H1 (cell line): ENCODE data around the gene NAGA. TPM values are rescaled to one million over a fixed set of nuclear protein-coding genes. Genes with fewer than 3 reads are reported as not detected.

ENCODE experiments used
- BCL11A ChIP-seq, 2 experiments: IDR thresholded peaks; one replicate each; pipeline ENCODE4 v1.6.1; 2011; ENCODE audit warnings: low read depth in 2 of 2, low read length in 2 of 2, mild to moderate bottlenecking in 2 of 2
- CHD1 ChIP-seq: IDR thresholded peaks from 2 replicates; pipeline ENCODE4 v1.6.1; 2012; ENCODE audit warnings: low read depth, low read length, improper control_type of control experiment
- GABPA ChIP-seq: IDR thresholded peaks from 2 replicates; pipeline ENCODE4 v1.6.1; 2011; ENCODE audit warnings: mild to moderate bottlenecking, low read length, moderate library complexity, borderline replicate concordance; ENCODE audit not compliant: insufficient read depth
- GTF2F1 ChIP-seq: IDR thresholded peaks from 2 replicates; pipeline ENCODE4 v1.6.1; 2012; ENCODE audit warnings: low read depth, low read length, improper control_type of control experiment, borderline replicate concordance
- HDAC6 ChIP-seq: IDR thresholded peaks from one replicate; pipeline ENCODE4 v1.7.1; 2012; ENCODE audit warnings: low read depth, mild to moderate bottlenecking, inconsistent platforms, low read length, moderate library complexity
- KDM1A ChIP-seq: fragments of 200-600, 300-600 bp; sonication (generic); IDR thresholded peaks from 2 replicates; pipeline ENCODE4 v1.7.1; 2016; ENCODE audit warnings: mild to moderate bottlenecking, low read length, borderline replicate concordance
- POU5F1 ChIP-seq: IDR thresholded peaks from 2 replicates; pipeline ENCODE4 v1.6.1; 2011; ENCODE audit warnings: low read depth, mild to moderate bottlenecking, low read length, moderate library complexity
- RAD21 ChIP-seq, 2 experiments: IDR thresholded peaks in 1 of 2; conservative IDR thresholded peaks in 1 of 2; 2 replicates each; pipeline ENCODE4 v1.6.1; 2011; ENCODE audit warnings: low read depth in 2 of 2, low read length in 2 of 2, improper control_type of control experiment in 1 of 2, inconsistent platforms in 1 of 2, mild to moderate bottlenecking in 1 of 2, moderate library complexity in 1 of 2
- SRF ChIP-seq: IDR thresholded peaks from 2 replicates; pipeline ENCODE4 v1.6.1; 2011; ENCODE audit warnings: mild to moderate bottlenecking, low read depth, low read length, moderate library complexity
- TEAD4 ChIP-seq: IDR thresholded peaks from 2 replicates; pipeline ENCODE4 v1.6.1; 2012; ENCODE audit warnings: low read depth, low read length, inconsistent platforms, mixed read lengths
- polyA plus RNA-seq, 7 experiments: library from polyadenylated mRNA; depleted of rRNA in 3 of 7; stranded (reverse) in 5 of 7; unstranded in 2 of 7; fragments of >200 nt in 5 of 7; fragments of 200-250 nt in 2 of 7; gene quantifications; 1 replicate in 5 of 7; 2 replicates in 1 of 7; 4 replicates in 1 of 7; pipeline versions ENCODE4 v1.2.1 to v1.2.3, GENCODE V29; 2011 to 2013; ENCODE audit warnings: missing spikeins in 2 of 7, mixed read lengths in 2 of 7
- total RNA-seq: library from RNA; stranded (reverse); fragmentation: NEBNext Ultra II Directional; extraction: Animal tissue kit (Norgen Biotek cat#: 25700); gene quantifications from 2 replicates; pipeline ENCODE4 v1.2.1, GENCODE V29; 2021

The NAGA gene
- total and polyA plus RNA-seq, 2 of the 8 experiments (the other 6 are each of a cell fraction or from before 2014, with no cell fraction given): 14.8 to 30.7 TPM

GRCh38 chr22:42064629-42065028 is 6.0 kb downstream of the NAGA start (continued):
- TF ChIP-seq HDAC6: no peak
- TF ChIP-seq BCL11A (IDR thresholded peaks at IDR 0.05; ENCODE audit: low read depth in 2 of 2, low read length in 2 of 2): no peak
- no peak for TF ChIP-seq GTF2F1
- no peak for TF ChIP-seq CHD1
- TF ChIP-seq TEAD4: no peak
- TF ChIP-seq RAD21 (IDR thresholded peaks at IDR 0.05 in 1 of 2, conservative IDR thresholded peaks at IDR 0.05 in 1 of 2; ENCODE audit: low read depth in 2 of 2, low read length in 2 of 2): no peak
- TF ChIP-seq KDM1A: no peak
- no peak for TF ChIP-seq SRF
- TF ChIP-seq POU5F1: no peak
- TF ChIP-seq GABPA: no peak
- TF ChIP-seq, all 59 proteins: peak for 0
